ENCODE measurements around the gene POT1.
A peak's percentile ranks its signal among the peaks of the same experiment; 100 is the strongest.
"Not testable (repeated sequence)": the region's sequence is repeated elsewhere in the genome, so short reads cannot be mapped to it uniquely, and the experiment has no call there.

The POT1 gene

GRCh38 chr7:124929467-124930172 lies at the start of gene POT1:
Gene POT1 (minus strand): TSS chr7:124929825. CDS start chr7:124897173, 32,652 bp downstream.
- CTCF ChIA-PET, result no interaction called here
- H3K9me3 Mint-ChIP-seq, result no peaks in the 10 kb centered on the region
- peak; percentile 98 for DNase-seq
- H3K27me3 Mint-ChIP-seq, result peaks cover 15% of the 10 kb centered on the region
- H3K36me3 Mint-ChIP-seq, result peaks cover 24% of the 10 kb centered on the region
- H3K27ac Mint-ChIP-seq, result peak within 1 kb of the TSS; percentile 94
- peaks cover 42% of the 10 kb centered on the region for H3K4me1 Mint-ChIP-seq
- peak within 1 kb of the TSS; percentile 95 for H3K4me3 Mint-ChIP-seq

GRCh38 chr7:124975131-124975530 lies 45.5 kb upstream of the POT1 start:
- H3K27ac Mint-ChIP-seq, H3K9me3 Mint-ChIP-seq, H3K27me3 Mint-ChIP-seq, H3K36me3 Mint-ChIP-seq, H3K4me1 Mint-ChIP-seq, DNase-seq, CTCF ChIA-PET, H3K4me3 Mint-ChIP-seq: not testable (repeated sequence)

GRCh38 chr7:124965553-124965952 lies 35.9 kb upstream of the POT1 start:
- CTCF ChIA-PET, result no interaction called here
- Mint-ChIP-seq H3K9me3 (no peaks in the 10 kb centered on the region), H3K27me3 (no peaks in the 10 kb centered on the region), H3K4me1 (no peaks in the 10 kb centered on the region), H3K4me3 (no peak overlapping the region), H3K27ac (no peak overlapping the region), H3K36me3 (no peaks in the 10 kb centered on the region)
- DNase-seq, result no peak

DNA sequence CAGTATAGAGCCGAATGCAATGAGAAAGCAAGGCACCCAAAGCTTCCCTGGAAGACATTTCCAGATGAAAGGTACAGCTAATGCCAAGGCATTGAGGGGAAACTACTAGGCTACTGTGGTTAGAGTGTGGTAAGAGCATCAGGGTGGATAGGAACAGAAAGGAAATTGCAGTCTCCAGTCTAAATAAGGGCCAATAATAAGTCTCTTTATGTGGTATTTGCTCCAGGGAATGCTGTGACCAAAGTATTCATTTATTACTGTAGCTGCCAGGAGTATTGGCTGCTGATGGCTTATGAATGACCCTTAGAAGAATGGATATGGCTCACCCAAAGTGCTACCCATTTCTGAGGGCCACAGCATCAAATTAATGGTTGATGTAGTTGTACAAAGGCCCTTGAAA lies 30.1 kb upstream of the POT1 start:
- CTCF ChIA-PET, result no interaction called here
- Mint-ChIP-seq H3K4me3 (no peak overlapping the region), H3K27ac (no peak overlapping the region), H3K36me3 (no peaks in the 10 kb centered on the region), H3K4me1 (no peaks in the 10 kb centered on the region), H3K9me3 (peaks cover 4% of the 10 kb centered on the region), H3K27me3 (no peaks in the 10 kb centered on the region)
- no peak for DNase-seq

GRCh38 chr7:124957952-124958351 lies 28.3 kb upstream of the POT1 start:
- CTCF ChIA-PET, H3K4me3 Mint-ChIP-seq, H3K36me3 Mint-ChIP-seq, H3K27ac Mint-ChIP-seq, H3K27me3 Mint-ChIP-seq, H3K9me3 Mint-ChIP-seq, H3K4me1 Mint-ChIP-seq, DNase-seq: not testable (repeated sequence)

- no peak overlapping the region for H3K4me3 Mint-ChIP-seq
- no peaks in the 10 kb centered on the region for H3K27me3 Mint-ChIP-seq
- DNase-seq, result no peak
- no peak overlapping the region for H3K27ac Mint-ChIP-seq
- no peaks in the 10 kb centered on the region for H3K4me1 Mint-ChIP-seq
- peaks cover 4% of the 10 kb centered on the region for H3K9me3 Mint-ChIP-seq
- H3K36me3 Mint-ChIP-seq, result no peaks in the 10 kb centered on the region
- CTCF ChIA-PET, result no interaction called here
Observed at GRCh38 chr7:124956160-124956559, 26.5 kb upstream of the POT1 start.

- DNase-seq, result no peak
- no peak overlapping the region for H3K4me3 Mint-ChIP-seq
Observed at GRCh38 chr7:124954790-124955189, 25.2 kb upstream of the POT1 start.

GRCh38 chr7:124945680-124946079 lies 16.1 kb upstream of the POT1 start:
- no peak for DNase-seq
- H3K36me3 Mint-ChIP-seq, result no peaks in the 10 kb centered on the region
- no peaks in the 10 kb centered on the region for H3K9me3 Mint-ChIP-seq
- CTCF ChIA-PET, result no interaction called here
- H3K27ac Mint-ChIP-seq, result no peak overlapping the region
- no peaks in the 10 kb centered on the region for H3K27me3 Mint-ChIP-seq
- no peak overlapping the region for H3K4me3 Mint-ChIP-seq
- H3K4me1 Mint-ChIP-seq, result no peaks in the 10 kb centered on the region

More at GRCh38 chr7:124954790-124955189, 25.2 kb upstream of the POT1 start:
- CTCF ChIA-PET, result no interaction called here
- H3K9me3 Mint-ChIP-seq, result peaks cover 4% of the 10 kb centered on the region
- no peaks in the 10 kb centered on the region for H3K36me3 Mint-ChIP-seq
- no peak overlapping the region for H3K27ac Mint-ChIP-seq
- H3K4me1 Mint-ChIP-seq, result no peaks in the 10 kb centered on the region
- H3K27me3 Mint-ChIP-seq, result no peaks in the 10 kb centered on the region

DNA sequence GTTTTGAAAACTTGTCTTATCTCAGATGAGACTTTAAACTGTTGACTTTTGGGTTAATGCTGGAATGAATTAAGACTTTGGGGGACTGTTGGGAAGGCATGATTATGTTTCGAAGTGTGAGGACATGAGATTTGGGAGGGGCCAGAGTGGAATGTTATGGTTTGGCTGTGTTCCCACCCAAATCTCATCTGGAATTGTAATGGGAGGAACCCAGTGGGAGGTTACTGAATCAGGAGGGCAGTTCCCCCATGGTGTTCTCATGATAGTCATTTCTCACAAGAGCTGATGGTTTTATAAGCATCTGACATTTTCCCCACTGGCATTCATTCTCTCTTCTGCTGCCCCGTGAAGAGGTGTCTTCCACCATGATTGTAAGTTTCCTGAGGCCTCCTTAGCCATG lies 13.8 kb upstream of the POT1 start:
- no peaks in the 10 kb centered on the region for H3K9me3 Mint-ChIP-seq
- no peaks in the 10 kb centered on the region for H3K27me3 Mint-ChIP-seq
- no peak overlapping the region for H3K4me3 Mint-ChIP-seq
- no peaks in the 10 kb centered on the region for H3K4me1 Mint-ChIP-seq
- H3K36me3 Mint-ChIP-seq, result no peaks in the 10 kb centered on the region
- H3K27ac Mint-ChIP-seq, result no peak overlapping the region
- no peak for DNase-seq
- CTCF ChIA-PET, result no interaction called here

GRCh38 chr7:124942399-124942798 lies 12.8 kb upstream of the POT1 start:
- Mint-ChIP-seq H3K27me3 (no peaks in the 10 kb centered on the region), H3K4me1 (no peaks in the 10 kb centered on the region), H3K27ac (no peak overlapping the region), H3K4me3 (no peak overlapping the region), H3K9me3 (no peaks in the 10 kb centered on the region), H3K36me3 (no peaks in the 10 kb centered on the region)
- CTCF ChIA-PET, result no interaction called here
- no peak for DNase-seq

DNA sequence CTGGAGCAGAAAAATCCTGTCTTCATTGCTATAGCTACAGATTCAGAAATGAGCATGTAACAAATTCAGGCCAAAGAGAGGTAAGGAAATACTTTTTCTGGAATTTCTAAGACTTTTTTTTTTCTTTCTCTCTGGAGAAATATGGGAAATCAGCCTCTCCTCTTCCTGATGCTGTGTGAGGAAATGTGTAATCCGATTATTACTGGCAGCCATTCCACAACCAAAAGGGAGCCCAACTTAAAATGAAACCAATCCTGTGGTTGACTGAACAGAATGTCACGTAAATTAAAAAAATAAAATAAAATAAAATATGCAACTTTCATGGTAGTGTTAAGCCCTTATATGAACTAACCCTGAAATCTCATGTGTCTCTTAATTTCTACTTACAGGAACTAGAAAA lies 10.7 kb upstream of the POT1 start:
- no peaks in the 10 kb centered on the region for H3K27me3 Mint-ChIP-seq
- no peaks in the 10 kb centered on the region for H3K36me3 Mint-ChIP-seq
- CTCF ChIA-PET, result no interaction called here
- no peaks in the 10 kb centered on the region for H3K4me1 Mint-ChIP-seq
- H3K27ac Mint-ChIP-seq, result no peak overlapping the region
- no peaks in the 10 kb centered on the region for H3K9me3 Mint-ChIP-seq
- no peak overlapping the region for H3K4me3 Mint-ChIP-seq
- DNase-seq, result no peak

DNA sequence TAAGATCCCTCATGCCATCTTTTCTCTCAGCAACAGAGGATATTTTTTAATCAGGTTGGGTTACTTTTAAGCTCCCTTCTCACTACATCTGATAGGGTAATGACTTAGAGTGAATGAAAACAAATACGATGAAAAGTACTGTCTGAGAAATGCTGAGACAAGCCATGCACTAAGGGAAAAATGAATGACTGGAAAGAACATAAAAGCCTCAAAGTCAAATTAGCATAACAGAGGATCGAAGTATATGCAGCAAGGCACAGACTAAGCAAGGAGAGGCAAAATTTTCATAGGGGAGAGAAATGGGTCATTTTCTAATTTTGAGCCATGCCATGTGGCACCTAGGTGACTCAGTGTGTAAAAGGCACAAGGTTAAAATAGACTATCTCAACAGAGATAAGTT lies 8.5 kb upstream of the POT1 start:
- H3K4me3 Mint-ChIP-seq, result no peak overlapping the region
- H3K27me3 Mint-ChIP-seq, result peaks cover 5% of the 10 kb centered on the region
- CTCF ChIA-PET, result no interaction called here
- no peak overlapping the region for H3K27ac Mint-ChIP-seq
- no peaks in the 10 kb centered on the region for H3K4me1 Mint-ChIP-seq
- no peaks in the 10 kb centered on the region for H3K9me3 Mint-ChIP-seq
- no peak for DNase-seq
- H3K36me3 Mint-ChIP-seq, result no peaks in the 10 kb centered on the region

- H3K27me3 Mint-ChIP-seq, result peaks cover 5% of the 10 kb centered on the region
- CTCF ChIA-PET, result no interaction called here
- no peak overlapping the region for H3K4me3 Mint-ChIP-seq
- DNase-seq, result no peak
- H3K9me3 Mint-ChIP-seq, result no peaks in the 10 kb centered on the region
- no peaks in the 10 kb centered on the region for H3K4me1 Mint-ChIP-seq
- no peak overlapping the region for H3K27ac Mint-ChIP-seq
- no peaks in the 10 kb centered on the region for H3K36me3 Mint-ChIP-seq
Observed at GRCh38 chr7:124937076-124937475, 7.5 kb upstream of the POT1 start.

- Mint-ChIP-seq H3K4me3 (no peak overlapping the region), H3K36me3 (no peaks in the 10 kb centered on the region), H3K9me3 (no peaks in the 10 kb centered on the region), H3K27ac (no peak overlapping the region), H3K27me3 (peaks cover 12% of the 10 kb centered on the region), H3K4me1 (peaks cover 3% of the 10 kb centered on the region)
- DNase-seq, result no peak
- CTCF ChIA-PET, result no interaction called here
Observed at GRCh38 chr7:124934841-124935240, 5.2 kb upstream of the POT1 start.

- Mint-ChIP-seq H3K27ac (peak overlapping the region; percentile 62), H3K27me3 (peaks cover 15% of the 10 kb centered on the region), H3K4me3 (peak overlapping the region; percentile 13), H3K9me3 (no peaks in the 10 kb centered on the region), H3K4me1 (peaks cover 36% of the 10 kb centered on the region), H3K36me3 (peaks cover 15% of the 10 kb centered on the region)
- no peak for DNase-seq
- CTCF ChIA-PET, result no interaction called here
Observed at GRCh38 chr7:124930655-124931597, 1.3 kb upstream of the POT1 start.

Measured in activated naive CD4-positive, alpha-beta T cell treated with anti-CD3 and anti-CD28 coated beads, Interleukin-2, amount 10 ng/mL, durations not matched to agents 7 days and 5 days (primary cell).